ENCODE data around the gene CUL9. TPM values are rescaled to one million over a fixed set of nuclear protein-coding genes. Genes with fewer than 3 reads are reported as not detected.

Gene CUL9
- total RNA-seq, 3 donors from 2014 or later (not counting 1 experiment from before 2014, with no cell fraction given) = 73.1 to 85.7 (median 73.9) TPM

DNA sequence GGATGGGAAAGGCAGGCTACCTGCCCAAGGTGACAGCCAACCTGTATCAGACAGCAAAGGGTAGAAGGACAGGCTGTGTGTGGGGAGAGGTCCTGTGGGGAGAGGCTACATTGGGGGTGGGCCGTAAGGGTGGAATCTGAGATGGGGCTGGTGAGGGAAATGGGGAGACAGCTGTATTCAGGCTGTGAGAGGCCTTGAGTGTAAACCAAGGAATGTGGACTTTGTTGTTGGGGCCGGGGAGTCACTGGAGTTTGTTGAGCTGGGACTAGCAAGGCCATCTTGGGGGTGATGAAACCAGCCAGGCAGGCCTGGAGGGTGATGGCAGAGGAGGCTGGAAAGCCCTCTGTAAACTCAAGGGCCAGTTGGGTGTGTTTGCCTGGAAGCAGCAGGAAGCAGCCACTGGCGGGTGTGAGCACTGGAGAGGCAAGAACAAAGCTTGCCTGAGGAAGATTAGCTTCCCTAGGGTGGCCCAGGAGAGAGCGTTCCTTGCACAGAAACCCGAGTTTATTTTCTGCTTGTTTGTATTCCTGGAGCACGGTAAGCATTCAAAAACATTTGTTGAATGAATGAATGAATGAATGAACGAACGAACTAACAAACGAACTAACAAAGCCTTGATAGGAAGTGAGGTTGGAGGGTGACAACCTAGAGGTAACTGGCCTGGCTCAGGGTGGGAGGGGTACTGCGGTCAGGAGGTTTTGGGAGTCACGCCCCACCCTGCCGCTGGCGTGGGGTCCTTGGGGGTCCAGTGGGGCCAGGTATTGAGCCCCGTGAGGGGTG is 80.2 kb downstream of the CUL9 start:
- Mint-ChIP-seq H3K27me3 (ENCODE audit: low read depth in 2 of 2) (peaks cover 0 to 4% of the 10 kb centered on the region in 2 donors), H3K36me3 (no peaks in the 10 kb centered on the region), H3K9me3 (no peaks in the 10 kb centered on the region), H3K27ac (no peak overlapping the region), H3K4me3 (no peak overlapping the region), H3K4me1 (peaks cover 0 to 6% of the 10 kb centered on the region in 2 donors)
- TF ChIP-seq, protein P1, sequence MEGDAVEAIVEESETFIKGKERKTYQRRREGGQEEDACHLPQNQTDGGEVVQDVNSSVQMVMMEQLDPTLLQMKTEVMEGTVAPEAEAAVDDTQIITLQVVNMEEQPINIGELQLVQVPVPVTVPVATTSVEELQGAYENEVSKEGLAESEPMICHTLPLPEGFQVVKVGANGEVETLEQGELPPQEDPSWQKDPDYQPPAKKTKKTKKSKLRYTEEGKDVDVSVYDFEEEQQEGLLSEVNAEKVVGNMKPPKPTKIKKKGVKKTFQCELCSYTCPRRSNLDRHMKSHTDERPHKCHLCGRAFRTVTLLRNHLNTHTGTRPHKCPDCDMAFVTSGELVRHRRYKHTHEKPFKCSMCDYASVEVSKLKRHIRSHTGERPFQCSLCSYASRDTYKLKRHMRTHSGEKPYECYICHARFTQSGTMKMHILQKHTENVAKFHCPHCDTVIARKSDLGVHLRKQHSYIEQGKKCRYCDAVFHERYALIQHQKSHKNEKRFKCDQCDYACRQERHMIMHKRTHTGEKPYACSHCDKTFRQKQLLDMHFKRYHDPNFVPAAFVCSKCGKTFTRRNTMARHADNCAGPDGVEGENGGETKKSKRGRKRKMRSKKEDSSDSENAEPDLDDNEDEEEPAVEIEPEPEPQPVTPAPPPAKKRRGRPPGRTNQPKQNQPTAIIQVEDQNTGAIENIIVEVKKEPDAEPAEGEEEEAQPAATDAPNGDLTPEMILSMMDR (IDR thresholded peaks at IDR 0.05) = no peak
- Histone ChIP-seq H3K9me3 (ENCODE audit: control insufficient read depth, insufficient read depth, low read length) (no peaks in the 10 kb centered on the region), H3K27me3 (ENCODE audit: control insufficient read depth, insufficient read depth, low read length) (no peaks in the 10 kb centered on the region), H3K4me3 (ENCODE audit: low read length) (no peak overlapping the region), H3K36me3 (ENCODE audit: control insufficient read depth, insufficient read depth, low read length) (no peaks in the 10 kb centered on the region), H3K4me1 (ENCODE audit: control insufficient read depth, insufficient read depth, low read length) (no peaks in the 10 kb centered on the region), H3K27ac (ENCODE audit: low read length) (no peak overlapping the region)
- DNase-seq (no peak), ATAC-seq (no peak)
- intact Hi-C loops (cut with micrococcal nuclease) = no loop called here
- WGBS (ENCODE audit: insufficient coverage) = 89% methylated on average over 14 of the region's 14 CpGs

DNA sequence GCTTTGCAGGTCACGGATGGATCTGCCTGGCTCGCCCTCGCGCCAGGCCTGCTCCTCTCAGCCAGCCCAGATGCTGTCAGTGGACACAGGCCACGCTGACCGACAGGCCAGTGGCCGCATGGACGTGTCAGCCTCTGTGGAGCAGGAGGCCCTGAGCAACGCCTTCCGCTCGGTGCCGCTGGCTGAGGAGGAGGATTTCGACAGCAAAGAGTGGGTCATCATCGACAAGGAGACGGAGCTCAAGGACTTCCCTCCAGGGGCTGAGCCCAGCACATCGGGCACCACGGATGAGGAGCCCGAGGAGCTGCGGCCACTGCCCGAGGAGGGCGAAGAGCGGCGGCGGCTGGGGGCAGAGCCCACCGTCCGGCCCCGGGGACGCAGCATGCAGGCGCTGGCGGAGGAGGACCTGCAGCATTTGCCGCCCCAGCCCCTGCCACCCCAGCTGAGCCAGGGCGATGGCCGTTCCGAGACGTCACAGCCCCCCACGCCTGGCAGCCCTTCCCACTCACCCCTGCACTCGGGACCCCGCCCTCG is 80.9 kb downstream of the CUL9 start:
- H3K27me3 Mint-ChIP-seq (ENCODE audit: low read depth in 2 of 2) = peaks cover 0 to 11% of the 10 kb centered on the region in 2 donors
- no peak for ATAC-seq
- H3K27ac ChIP-seq (ENCODE audit: low read length) = no peak overlapping the region
- intact Hi-C loops (cut with micrococcal nuclease) = loop anchor here (1.0 kb wide), 2 partner anchors 135 to 243 kb away; no protein-coding TSS in a partner anchor
- H3K4me3 Mint-ChIP-seq = no peak overlapping the region
- TF ChIP-seq, protein P1 (IDR thresholded peaks at IDR 0.05) = no peak
- no peaks in the 10 kb centered on the region for H3K36me3 ChIP-seq (ENCODE audit: control insufficient read depth, insufficient read depth, low read length)
- H3K36me3 Mint-ChIP-seq = no peaks in the 10 kb centered on the region
- no peaks in the 10 kb centered on the region for H3K9me3 Mint-ChIP-seq
- no peak overlapping the region for H3K27ac Mint-ChIP-seq
- no peak overlapping the region for H3K4me3 ChIP-seq (ENCODE audit: low read length)
- peaks cover 0 to 6% of the 10 kb centered on the region in 2 donors for H3K4me1 Mint-ChIP-seq
- no peaks in the 10 kb centered on the region for H3K27me3 ChIP-seq (ENCODE audit: control insufficient read depth, insufficient read depth, low read length)
- 91% methylated on average over 39 of the region's 39 CpGs for WGBS (ENCODE audit: insufficient coverage)
- H3K4me1 ChIP-seq (ENCODE audit: control insufficient read depth, insufficient read depth, low read length) = no peaks in the 10 kb centered on the region
- no peaks in the 10 kb centered on the region for H3K9me3 ChIP-seq (ENCODE audit: control insufficient read depth, insufficient read depth, low read length)
- no peak for DNase-seq

DNA sequence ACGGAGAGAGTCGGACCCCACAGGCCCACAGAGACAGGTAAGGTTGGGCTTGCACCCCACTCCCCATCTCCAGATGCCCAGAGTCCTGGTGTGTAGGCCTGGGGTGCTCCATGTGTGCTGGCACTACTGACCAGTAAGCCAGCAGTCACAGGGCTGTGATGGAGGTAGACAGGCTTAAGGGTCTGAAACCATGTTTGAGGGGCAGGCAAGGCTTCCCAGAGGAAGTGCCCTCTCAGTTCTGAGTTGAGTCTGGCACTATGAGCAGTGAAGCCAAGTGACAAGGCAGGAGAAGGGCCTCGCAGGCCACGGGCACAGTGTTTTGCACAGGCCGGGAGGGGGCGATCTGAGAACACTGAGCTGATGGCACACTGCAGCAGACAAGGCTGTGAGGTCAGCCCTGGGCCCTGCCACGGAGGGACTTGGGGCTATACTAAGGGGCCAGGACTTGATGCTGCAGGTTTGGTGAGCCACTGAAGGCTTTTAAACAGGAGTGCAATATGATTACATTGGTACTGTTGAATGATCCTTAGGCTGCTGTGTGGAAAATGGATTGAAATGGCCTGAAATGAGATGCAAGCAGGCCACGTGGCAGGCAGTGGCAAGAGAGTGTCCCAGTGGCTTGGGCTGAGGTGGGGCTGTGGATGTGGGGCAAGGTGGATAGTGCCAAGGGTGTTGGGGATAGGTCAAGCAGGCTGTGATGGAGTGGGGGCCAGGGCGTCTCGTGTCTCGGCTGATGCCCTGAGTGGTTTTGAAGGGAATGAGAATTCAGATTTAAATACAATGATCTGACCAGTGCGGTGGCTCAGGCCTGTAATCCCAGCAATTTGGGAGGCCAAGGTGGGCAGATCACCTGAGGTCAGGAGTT is 81.5 kb downstream of the CUL9 start:
- H3K9me3 Mint-ChIP-seq = no peaks in the 10 kb centered on the region
- Histone ChIP-seq H3K9me3 (ENCODE audit: control insufficient read depth, insufficient read depth, low read length) (no peaks in the 10 kb centered on the region), H3K4me3 (ENCODE audit: low read length) (no peak overlapping the region), H3K36me3 (ENCODE audit: control insufficient read depth, insufficient read depth, low read length) (no peaks in the 10 kb centered on the region), H3K27ac (ENCODE audit: low read length) (no peak overlapping the region), H3K4me1 (ENCODE audit: control insufficient read depth, insufficient read depth, low read length) (no peaks in the 10 kb centered on the region), H3K27me3 (ENCODE audit: control insufficient read depth, insufficient read depth, low read length) (peaks cover 3% of the 10 kb centered on the region)
- intact Hi-C loops (cut with micrococcal nuclease) = loop anchor here (1.0 kb wide), 2 partner anchors 135 to 243 kb away; no protein-coding TSS in a partner anchor
- DNase-seq = peak; percentile 65 to 86
- TF ChIP-seq, protein P1 (IDR thresholded peaks at IDR 0.05) = peak; percentile 65
- H3K4me3 Mint-ChIP-seq = no peak overlapping the region
- H3K4me1 Mint-ChIP-seq = peaks cover 0 to 6% of the 10 kb centered on the region in 2 donors
- 51% methylated on average over 12 of the region's 12 CpGs for WGBS (ENCODE audit: insufficient coverage)
- H3K36me3 Mint-ChIP-seq = no peaks in the 10 kb centered on the region
- peaks cover 0 to 11% of the 10 kb centered on the region in 2 donors for H3K27me3 Mint-ChIP-seq (ENCODE audit: low read depth in 2 of 2)
- no peak overlapping the region for H3K27ac Mint-ChIP-seq
- ATAC-seq = peak; percentile 76 to 99 (median 97)
